ENCODE results near the gene XYLT1.

XYLT1 gene

DNA sequence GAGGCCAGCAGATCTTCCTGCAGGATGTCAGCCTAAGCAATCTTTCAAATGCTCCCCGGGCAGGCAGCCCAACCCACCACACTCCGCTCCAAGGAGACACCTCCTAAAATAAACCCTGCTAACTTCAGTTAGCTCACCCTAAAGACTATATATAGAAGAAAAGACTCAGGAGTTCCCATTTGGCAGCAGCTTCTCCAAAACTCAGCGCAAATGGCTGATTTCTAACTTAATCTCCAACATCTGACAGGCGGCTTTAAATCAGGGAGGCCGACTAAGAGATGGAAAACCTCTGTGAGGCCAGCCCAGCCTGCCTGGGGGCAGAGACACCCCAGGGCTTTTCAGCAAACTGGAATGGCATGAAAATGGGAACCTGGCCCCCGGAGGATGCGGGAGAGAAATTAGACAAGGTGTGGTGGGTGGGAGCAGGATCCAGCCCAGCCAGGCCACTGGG is 91.6 kb downstream of the XYLT1 start:
- ATAC-seq, result peak; percentile 89
- no peak for TF ChIP-seq RARB (CRISPR knock-in tag; IDR thresholded peaks at IDR 0.05)
- TF ChIP-seq, protein P1, sequence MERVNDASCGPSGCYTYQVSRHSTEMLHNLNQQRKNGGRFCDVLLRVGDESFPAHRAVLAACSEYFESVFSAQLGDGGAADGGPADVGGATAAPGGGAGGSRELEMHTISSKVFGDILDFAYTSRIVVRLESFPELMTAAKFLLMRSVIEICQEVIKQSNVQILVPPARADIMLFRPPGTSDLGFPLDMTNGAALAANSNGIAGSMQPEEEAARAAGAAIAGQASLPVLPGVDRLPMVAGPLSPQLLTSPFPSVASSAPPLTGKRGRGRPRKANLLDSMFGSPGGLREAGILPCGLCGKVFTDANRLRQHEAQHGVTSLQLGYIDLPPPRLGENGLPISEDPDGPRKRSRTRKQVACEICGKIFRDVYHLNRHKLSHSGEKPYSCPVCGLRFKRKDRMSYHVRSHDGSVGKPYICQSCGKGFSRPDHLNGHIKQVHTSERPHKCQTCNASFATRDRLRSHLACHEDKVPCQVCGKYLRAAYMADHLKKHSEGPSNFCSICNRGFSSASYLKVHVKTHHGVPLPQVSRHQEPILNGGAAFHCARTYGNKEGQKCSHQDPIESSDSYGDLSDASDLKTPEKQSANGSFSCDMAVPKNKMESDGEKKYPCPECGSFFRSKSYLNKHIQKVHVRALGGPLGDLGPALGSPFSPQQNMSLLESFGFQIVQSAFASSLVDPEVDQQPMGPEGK (CRISPR knock-in tag; IDR thresholded peaks at IDR 0.05; ENCODE audit: borderline replicate concordance), result peak; percentile 83; the same call in 1 of the 2 replicates
- TF ChIP-seq ZNF70 (CRISPR knock-in tag; IDR thresholded peaks at IDR 0.05), result peak; percentile 62; the same call in 1 of the 2 replicates
- TF ChIP-seq ZNF565 (CRISPR knock-in tag; conservative IDR thresholded peaks at IDR 0.05; ENCODE audit: low read depth), result no peak
- peak; percentile 79 for TF ChIP-seq ISL1 (CRISPR knock-in tag; IDR thresholded peaks at IDR 0.05)
- no peak for TF ChIP-seq SNAI2 (CRISPR knock-in tag; IDR thresholded peaks at IDR 0.05)
- TF ChIP-seq, protein P2, sequence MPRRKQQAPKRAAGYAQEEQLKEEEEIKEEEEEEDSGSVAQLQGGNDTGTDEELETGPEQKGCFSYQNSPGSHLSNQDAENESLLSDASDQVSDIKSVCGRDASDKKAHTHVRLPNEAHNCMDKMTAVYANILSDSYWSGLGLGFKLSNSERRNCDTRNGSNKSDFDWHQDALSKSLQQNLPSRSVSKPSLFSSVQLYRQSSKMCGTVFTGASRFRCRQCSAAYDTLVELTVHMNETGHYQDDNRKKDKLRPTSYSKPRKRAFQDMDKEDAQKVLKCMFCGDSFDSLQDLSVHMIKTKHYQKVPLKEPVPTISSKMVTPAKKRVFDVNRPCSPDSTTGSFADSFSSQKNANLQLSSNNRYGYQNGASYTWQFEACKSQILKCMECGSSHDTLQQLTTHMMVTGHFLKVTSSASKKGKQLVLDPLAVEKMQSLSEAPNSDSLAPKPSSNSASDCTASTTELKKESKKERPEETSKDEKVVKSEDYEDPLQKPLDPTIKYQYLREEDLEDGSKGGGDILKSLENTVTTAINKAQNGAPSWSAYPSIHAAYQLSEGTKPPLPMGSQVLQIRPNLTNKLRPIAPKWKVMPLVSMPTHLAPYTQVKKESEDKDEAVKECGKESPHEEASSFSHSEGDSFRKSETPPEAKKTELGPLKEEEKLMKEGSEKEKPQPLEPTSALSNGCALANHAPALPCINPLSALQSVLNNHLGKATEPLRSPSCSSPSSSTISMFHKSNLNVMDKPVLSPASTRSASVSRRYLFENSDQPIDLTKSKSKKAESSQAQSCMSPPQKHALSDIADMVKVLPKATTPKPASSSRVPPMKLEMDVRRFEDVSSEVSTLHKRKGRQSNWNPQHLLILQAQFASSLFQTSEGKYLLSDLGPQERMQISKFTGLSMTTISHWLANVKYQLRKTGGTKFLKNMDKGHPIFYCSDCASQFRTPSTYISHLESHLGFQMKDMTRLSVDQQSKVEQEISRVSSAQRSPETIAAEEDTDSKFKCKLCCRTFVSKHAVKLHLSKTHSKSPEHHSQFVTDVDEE (CRISPR knock-in tag; IDR thresholded peaks at IDR 0.05), result peak; percentile 46
- TF ChIP-seq ZFP3 (CRISPR knock-in tag; IDR thresholded peaks at IDR 0.05), result 0 out of 2 replicates have a peak, but pooled peaks have one; percentile 17

DNA sequence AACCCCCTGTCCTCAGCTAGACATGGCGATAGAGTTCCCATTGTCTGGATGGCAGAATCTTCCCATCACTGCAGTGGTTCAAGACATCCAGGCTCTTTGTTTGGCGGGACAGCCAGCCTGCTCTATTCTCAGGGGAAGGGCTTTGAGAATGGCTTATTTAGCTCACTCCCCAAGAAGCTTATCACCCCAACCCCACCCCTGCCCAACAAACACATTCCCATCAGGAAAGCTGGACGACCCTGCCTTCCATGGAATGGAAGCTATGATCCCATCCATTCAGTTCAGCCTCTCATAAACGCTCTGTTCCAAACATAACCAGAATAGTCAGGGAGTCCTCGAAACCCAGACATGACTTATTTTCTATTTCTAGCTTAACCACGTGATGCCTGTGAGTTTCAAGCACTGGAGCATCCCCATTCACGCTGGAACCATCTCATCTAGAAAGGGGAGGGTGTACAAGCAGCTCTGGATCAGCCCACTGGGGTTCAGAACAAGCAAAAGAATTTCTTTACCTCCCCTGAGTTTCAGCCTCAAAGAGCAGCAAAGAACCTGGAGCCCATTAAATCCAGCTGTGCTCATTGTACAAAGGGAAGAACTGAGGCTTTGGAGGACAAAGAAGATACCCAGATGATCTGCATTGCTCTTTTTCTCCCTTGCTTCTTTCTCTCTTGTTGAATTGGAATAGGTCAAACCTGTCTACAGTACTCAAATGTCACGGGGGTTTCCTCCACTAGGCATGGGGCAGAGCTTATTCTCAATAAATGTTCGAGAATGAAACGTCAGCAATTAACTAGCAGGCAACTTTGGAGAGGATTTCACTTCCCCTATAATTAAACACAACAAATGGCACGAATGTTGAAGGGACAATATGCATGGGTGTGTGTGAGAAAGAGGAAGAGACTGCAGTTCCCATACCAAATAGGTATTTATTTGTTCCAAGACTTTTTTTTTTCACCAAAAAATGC is 93.1 kb downstream of the XYLT1 start:
- no peak for ATAC-seq
- no peak for TF ChIP-seq ZC3H10 (CRISPR knock-in tag; IDR thresholded peaks at IDR 0.05)
- TF ChIP-seq GLIS3 (CRISPR knock-in tag; IDR thresholded peaks at IDR 0.05), result no peak
- no peak for TF ChIP-seq PPARA (CRISPR knock-in tag; IDR thresholded peaks at IDR 0.05; ENCODE audit: borderline replicate concordance)
- TF ChIP-seq, protein P3, sequence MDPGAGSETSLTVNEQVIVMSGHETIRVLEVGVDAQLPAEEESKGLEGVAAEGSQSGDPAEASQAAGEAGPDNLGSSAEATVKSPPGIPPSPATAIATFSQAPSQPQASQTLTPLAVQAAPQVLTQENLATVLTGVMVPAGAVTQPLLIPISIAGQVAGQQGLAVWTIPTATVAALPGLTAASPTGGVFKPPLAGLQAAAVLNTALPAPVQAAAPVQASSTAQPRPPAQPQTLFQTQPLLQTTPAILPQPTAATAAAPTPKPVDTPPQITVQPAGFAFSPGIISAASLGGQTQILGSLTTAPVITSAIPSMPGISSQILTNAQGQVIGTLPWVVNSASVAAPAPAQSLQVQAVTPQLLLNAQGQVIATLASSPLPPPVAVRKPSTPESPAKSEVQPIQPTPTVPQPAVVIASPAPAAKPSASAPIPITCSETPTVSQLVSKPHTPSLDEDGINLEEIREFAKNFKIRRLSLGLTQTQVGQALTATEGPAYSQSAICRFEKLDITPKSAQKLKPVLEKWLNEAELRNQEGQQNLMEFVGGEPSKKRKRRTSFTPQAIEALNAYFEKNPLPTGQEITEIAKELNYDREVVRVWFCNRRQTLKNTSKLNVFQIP (CRISPR knock-in tag; IDR thresholded peaks at IDR 0.05; ENCODE audit: borderline replicate concordance, low read depth), result no peak
- TF ChIP-seq ZNF70 (CRISPR knock-in tag; IDR thresholded peaks at IDR 0.05), result no peak
- TF ChIP-seq, protein P2 (CRISPR knock-in tag; IDR thresholded peaks at IDR 0.05), result no peak
- TF ChIP-seq, protein P1 (CRISPR knock-in tag; IDR thresholded peaks at IDR 0.05; ENCODE audit: borderline replicate concordance), result no peak
- TF ChIP-seq ZNF8 (CRISPR knock-in tag; IDR thresholded peaks at IDR 0.05), result no peak
- TF ChIP-seq ZFP3 (CRISPR knock-in tag; IDR thresholded peaks at IDR 0.05), result no peak
- no peak for TF ChIP-seq TCF4 (CRISPR knock-in tag; IDR thresholded peaks at IDR 0.05; ENCODE audit: borderline replicate concordance)
- TF ChIP-seq ZNF565 (CRISPR knock-in tag; conservative IDR thresholded peaks at IDR 0.05; ENCODE audit: low read depth), result no peak
- TF ChIP-seq ESRRG (CRISPR knock-in tag; IDR thresholded peaks at IDR 0.05), result no peak
- no peak for TF ChIP-seq ARNTL (CRISPR knock-in tag; IDR thresholded peaks at IDR 0.05; ENCODE audit: borderline replicate concordance, low read depth)
- no peak for TF ChIP-seq CSDC2 (CRISPR knock-in tag; IDR thresholded peaks at IDR 0.05)
